ENCODE measurements around the gene TBXT.

- TF ChIP-seq CTCF (conservative IDR thresholded peaks at IDR 0.05; ENCODE audit: low read depth in 2 of 2) (peak; percentile 23 to 38; a peak in 3 of 4 replicates), POLR2AphosphoS5 (IDR thresholded peaks at IDR 0.05; ENCODE audit: low read depth) (no peak), REST (IDR thresholded peaks at IDR 0.05; ENCODE audit: unreplicated experiment) (no peak)
These were observed 37.4 kb upstream of the TBXT start for GRCh38 chr6:166204852-166205650.

Data from GM23338 (cell line).